Endothelial cell of umbilical vein (primary cell): ENCODE results near the gene YWHAH. TPM values are rescaled to one million over a fixed set of nuclear protein-coding genes. Genes with fewer than 3 reads are reported as not detected.

Experiments used
- BruUV-seq: library from RNA; stranded (reverse); fragments of 400-500 nt; replicated peaks from 2 replicates; lab custom pipeline; 2021; lab: Mats Ljungman, UMichigan
- CTCF ChIA-PET: fragments of 300-600, 350-600 bp; sonication (Branson Sonifier 250); formaldehyde crosslinking; loops from one replicate; lab custom pipeline; 2021; ENCODE audit warnings: antibody characterized with exemption, inconsistent platforms; lab: Charles Lee
- POLR2A ChIA-PET: fragments of 300-600, 350-600 bp; sonication (Branson Sonifier 250); formaldehyde crosslinking; loops from one replicate; lab custom pipeline; 2021; ENCODE audit warnings: antibody characterized with exemption, inconsistent platforms; lab: Charles Lee
- DNase-seq: peaks from one replicate; pipeline ENCODE4 v3.0.0-alpha.2; 2011; ENCODE audit warnings: low read depth, low spot score
- FAIRE-seq: peaks from 2 replicates; lab custom pipeline; 2011; peaks lifted over from hg19 to GRCh38; lab: Jason Lieb, UNC
- H2AFZ ChIP-seq: 2 replicates; pipeline ENCODE4 v1.6.0; 2012; ENCODE audit warnings: low read depth, low read length, control low read depth, inconsistent platforms
- H3K27ac ChIP-seq: 2 replicates; pipeline ENCODE4 v1.5.1; 2011; ENCODE audit warnings: low read depth, mild to moderate bottlenecking, control low read depth, low read length, moderate library complexity; ENCODE audit not compliant: insufficient read depth
- H3K27me3 ChIP-seq, 2 experiments: 2 replicates each; pipeline versions ENCODE4 v1.6.0 to v1.6.1; 2011; ENCODE audit warnings: low read length in 2 of 2, mixed read lengths in 1 of 2; ENCODE audit not compliant: control insufficient read depth in 2 of 2, insufficient read depth in 2 of 2
- H3K36me3 ChIP-seq, 2 experiments: 2 replicates in 1 of 2; 3 replicates in 1 of 2; pipeline ENCODE4 v1.5.1; 2011; ENCODE audit warnings: low read length in 2 of 2, mild to moderate bottlenecking in 1 of 2, moderate library complexity in 1 of 2; ENCODE audit not compliant: control insufficient read depth in 2 of 2, insufficient read depth in 2 of 2; ENCODE audit errors: extremely low read depth in 1 of 2
- H3K4me1 ChIP-seq: 3 replicates; pipeline ENCODE4 v1.5.1; 2011; ENCODE audit warnings: mild to moderate bottlenecking, low read length; ENCODE audit not compliant: control insufficient read depth, insufficient read depth; ENCODE audit errors: extremely low read depth
- H3K4me2 ChIP-seq: 2 replicates; pipeline ENCODE4 v1.6.1; 2011; ENCODE audit warnings: low read length, control low read depth, mixed read lengths; ENCODE audit not compliant: insufficient read depth
- H3K4me3 ChIP-seq, 3 experiments: fragments of 200-600 bp in 1 of 3; sonication (generic), shearing (Covaris generic) in 1 of 3; replicated peaks in 1 of 3; 2 replicates each; pipeline ENCODE4 v1.5.1; 2011 to 2016; ENCODE audit warnings: control low read depth in 3 of 3, low read length in 3 of 3, mild to moderate bottlenecking in 2 of 3, inconsistent platforms in 1 of 3, low read depth in 1 of 3, moderate library complexity in 1 of 3; ENCODE audit not compliant: insufficient read depth in 1 of 3
- H3K79me2 ChIP-seq: 2 replicates; pipeline ENCODE4 v1.6.0; 2012; ENCODE audit warnings: low read length, inconsistent platforms; ENCODE audit not compliant: control insufficient read depth, insufficient read depth
- H3K9ac ChIP-seq: replicated peaks from 2 replicates; pipeline ENCODE3; 2011; ENCODE audit warnings: low read length, control low read depth; ENCODE audit not compliant: insufficient read depth; ENCODE audit errors: extremely low read depth
- H3K9me1 ChIP-seq: replicated peaks from 3 replicates; pipeline ENCODE4 v1.6.0; 2011; ENCODE audit warnings: mild to moderate bottlenecking, low read length; ENCODE audit not compliant: control insufficient read depth, insufficient read depth; ENCODE audit errors: extremely low read depth
- H3K9me3 ChIP-seq: replicated peaks from 2 replicates; pipeline ENCODE4 v1.5.1; 2012; ENCODE audit warnings: low read length, inconsistent platforms; ENCODE audit not compliant: control insufficient read depth, insufficient read depth
- H4K20me1 ChIP-seq: replicated peaks from 2 replicates; pipeline ENCODE3; 2011; ENCODE audit warnings: mild to moderate bottlenecking, low read length; ENCODE audit not compliant: control insufficient read depth, insufficient read depth; ENCODE audit errors: extremely low read depth
- CTCF ChIP-seq, 2 donors: IDR thresholded peaks; 1 replicate in 1 of 2; 2 replicates in 1 of 2; pipeline ENCODE4 v1.5.1; 2011; ENCODE audit warnings: low read length in 2 of 2, mild to moderate bottlenecking in 2 of 2, moderate library complexity in 2 of 2, control low read depth in 1 of 2, inconsistent platforms in 1 of 2, low read depth in 1 of 2; ENCODE audit not compliant: insufficient read depth in 1 of 2; ENCODE audit errors: extremely low read depth in 1 of 2
- EZH2 ChIP-seq: IDR thresholded peaks from 2 replicates; pipeline ENCODE4 v1.6.1; 2012; ENCODE audit warnings: borderline replicate concordance, low read depth, mild to moderate bottlenecking, moderate library complexity, low read length, inconsistent platforms; ENCODE audit not compliant: severe bottlenecking
- FOS ChIP-seq: IDR thresholded peaks from 2 replicates; pipeline ENCODE4 v1.6.1; 2011; ENCODE audit warnings: mild to moderate bottlenecking, low read length, moderate library complexity, borderline replicate concordance; ENCODE audit not compliant: insufficient read depth
- GATA2 ChIP-seq: IDR thresholded peaks from 2 replicates; pipeline ENCODE4 v1.7.0; 2011; ENCODE audit warnings: low read depth, mild to moderate bottlenecking, moderate library complexity, mixed read lengths, low read length; ENCODE audit not compliant: insufficient read length, insufficient read depth
- JUN ChIP-seq: IDR thresholded peaks from 2 replicates; pipeline ENCODE4 v1.6.1; 2011; ENCODE audit warnings: borderline replicate concordance, low read depth; ENCODE audit not compliant: insufficient read length, insufficient read depth
- MAX ChIP-seq: IDR thresholded peaks from 2 replicates; pipeline ENCODE4 v1.6.1; 2011; ENCODE audit not compliant: insufficient read depth, insufficient read length
- MYC ChIP-seq: IDR thresholded peaks from one replicate; pipeline ENCODE4 v1.6.1; 2011; ENCODE audit warnings: mild to moderate bottlenecking, low read depth, low read length
- POLR2A ChIP-seq: IDR thresholded peaks from 2 replicates; pipeline ENCODE4 v1.6.1; 2012; ENCODE audit warnings: low read depth, mild to moderate bottlenecking, control low read depth, low read length
- POLR2AphosphoS5 ChIP-seq: IDR thresholded peaks from 2 replicates; pipeline ENCODE4 v1.6.1; 2012; ENCODE audit warnings: low read depth, mild to moderate bottlenecking, control low read depth, low read length, moderate library complexity; ENCODE audit not compliant: insufficient read depth
- dilution Hi-C: fragments of 300-500 bp; cut with MboI; formaldehyde crosslinking; loops from one replicate; pipeline ENCODE4 v1.15.0; 2019; ENCODE audit warnings: low sequenced_read_pairs; ENCODE audit not compliant: extremely low pct_ligation_motif_present
- intact Hi-C: fragments of 100-400 bp; cut with micrococcal nuclease; formaldehyde crosslinking; loops from one replicate; pipeline ENCODE4 v1.10.0; 2022
- polyA plus RNA-seq, 4 experiments: library from polyadenylated mRNA; depleted of rRNA in 3 of 4; stranded (reverse) in 3 of 4; unstranded in 1 of 4; fragments of >200 nt; gene quantifications; 2 replicates each; pipeline versions ENCODE4 v1.2.1 to v1.2.3, GENCODE V29; 2011 to 2012; ENCODE audit warnings: missing spikeins in 1 of 4
- total RNA-seq: library from RNA; stranded (reverse); gene quantifications from 2 replicates; pipeline ENCODE4 v1.2.3, GENCODE V29; 2021

The YWHAH gene
- total and polyA plus RNA-seq, 2 donors (not counting 3 experiments of a cell fraction or from before 2014, with no cell fraction given), result 73.6 to 170 TPM

DNA sequence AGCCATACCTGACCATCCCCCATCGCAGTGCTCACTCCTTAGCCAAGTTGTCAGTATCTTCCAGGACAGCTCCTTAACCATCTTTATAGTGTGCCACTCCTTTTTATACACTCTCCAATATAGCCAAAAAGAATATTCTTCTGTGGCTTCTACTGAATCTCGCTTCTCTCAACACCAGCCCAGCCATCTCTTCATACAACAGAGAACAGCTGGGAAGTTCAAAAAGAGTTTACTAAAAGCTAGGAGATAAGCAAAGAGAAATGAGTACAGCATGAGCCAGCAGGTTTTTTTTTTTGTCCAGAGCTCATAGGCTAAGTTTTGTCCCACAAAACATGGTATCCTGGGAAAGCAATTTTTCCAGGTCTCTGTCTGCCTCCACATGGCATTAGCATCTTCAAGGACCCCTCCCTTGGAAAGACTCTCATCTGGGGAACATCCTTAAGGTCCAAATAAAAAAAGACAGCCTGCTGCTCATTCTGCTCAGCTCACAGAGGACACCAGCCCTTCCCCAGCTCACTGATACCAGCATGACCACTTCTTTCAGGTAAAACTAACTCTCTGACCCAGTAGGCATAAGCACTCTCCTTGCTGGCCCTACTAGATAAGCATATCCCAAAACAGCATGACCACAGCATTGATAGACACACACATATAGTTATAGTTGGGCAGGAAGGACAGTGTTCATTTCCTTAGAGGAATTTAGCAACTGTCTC is 48.8 kb upstream of the YWHAH start:
- no peak overlapping the region for H3K4me3 ChIP-seq
- no peak overlapping the region for H3K4me2 ChIP-seq
- POLR2A ChIA-PET, result no interaction called here
- TF ChIP-seq GATA2 (no peak), CTCF (IDR thresholded peaks at IDR 0.05; ENCODE audit: extremely low read depth in 1 of 2, insufficient read depth in 1 of 2, low read depth in 1 of 2, low read length in 2 of 2) (no peak), MAX (no peak), EZH2 (no peak), MYC (no peak), POLR2A (no peak), POLR2AphosphoS5 (no peak), JUN (no peak), FOS (no peak)
- peaks cover 4% of the 10 kb centered on the region for H3K4me1 ChIP-seq
- H3K36me3 ChIP-seq, result peaks cover 0 to 12% of the 10 kb centered on the region in 2 experiments
- H3K9ac ChIP-seq, result no peak overlapping the region
- dilution Hi-C loops (no loop called here), intact Hi-C loops (no loop called here)
- BruUV-seq, result no TSS peak
- H3K79me2 ChIP-seq, result no peaks in the 10 kb centered on the region
- CTCF ChIA-PET, result interaction anchor here (1.1 kb wide), 1 partner anchor 25 kb away, joined by 3 read pairs; no protein-coding TSS in a partner anchor
- no peaks in the 10 kb centered on the region for H3K9me3 ChIP-seq
- no peaks in the 10 kb centered on the region for H3K9me1 ChIP-seq
- FAIRE-seq, result no peak
- no peaks in the 10 kb centered on the region for H4K20me1 ChIP-seq
- no peak overlapping the region for H2AFZ ChIP-seq
- no peak for DNase-seq
- no peaks in the 10 kb centered on the region for H3K27me3 ChIP-seq
- no peak overlapping the region for H3K27ac ChIP-seq
